Cerebellar cortex (tissue), 1 donor: ENCODE measurements around the gene TRO.

Experiments
- DNase-seq: peaks from one replicate; pipeline ENCODE4 v3.0.0-alpha.2; 2015; ENCODE audit warnings: low spot score

TRO gene, protein sequence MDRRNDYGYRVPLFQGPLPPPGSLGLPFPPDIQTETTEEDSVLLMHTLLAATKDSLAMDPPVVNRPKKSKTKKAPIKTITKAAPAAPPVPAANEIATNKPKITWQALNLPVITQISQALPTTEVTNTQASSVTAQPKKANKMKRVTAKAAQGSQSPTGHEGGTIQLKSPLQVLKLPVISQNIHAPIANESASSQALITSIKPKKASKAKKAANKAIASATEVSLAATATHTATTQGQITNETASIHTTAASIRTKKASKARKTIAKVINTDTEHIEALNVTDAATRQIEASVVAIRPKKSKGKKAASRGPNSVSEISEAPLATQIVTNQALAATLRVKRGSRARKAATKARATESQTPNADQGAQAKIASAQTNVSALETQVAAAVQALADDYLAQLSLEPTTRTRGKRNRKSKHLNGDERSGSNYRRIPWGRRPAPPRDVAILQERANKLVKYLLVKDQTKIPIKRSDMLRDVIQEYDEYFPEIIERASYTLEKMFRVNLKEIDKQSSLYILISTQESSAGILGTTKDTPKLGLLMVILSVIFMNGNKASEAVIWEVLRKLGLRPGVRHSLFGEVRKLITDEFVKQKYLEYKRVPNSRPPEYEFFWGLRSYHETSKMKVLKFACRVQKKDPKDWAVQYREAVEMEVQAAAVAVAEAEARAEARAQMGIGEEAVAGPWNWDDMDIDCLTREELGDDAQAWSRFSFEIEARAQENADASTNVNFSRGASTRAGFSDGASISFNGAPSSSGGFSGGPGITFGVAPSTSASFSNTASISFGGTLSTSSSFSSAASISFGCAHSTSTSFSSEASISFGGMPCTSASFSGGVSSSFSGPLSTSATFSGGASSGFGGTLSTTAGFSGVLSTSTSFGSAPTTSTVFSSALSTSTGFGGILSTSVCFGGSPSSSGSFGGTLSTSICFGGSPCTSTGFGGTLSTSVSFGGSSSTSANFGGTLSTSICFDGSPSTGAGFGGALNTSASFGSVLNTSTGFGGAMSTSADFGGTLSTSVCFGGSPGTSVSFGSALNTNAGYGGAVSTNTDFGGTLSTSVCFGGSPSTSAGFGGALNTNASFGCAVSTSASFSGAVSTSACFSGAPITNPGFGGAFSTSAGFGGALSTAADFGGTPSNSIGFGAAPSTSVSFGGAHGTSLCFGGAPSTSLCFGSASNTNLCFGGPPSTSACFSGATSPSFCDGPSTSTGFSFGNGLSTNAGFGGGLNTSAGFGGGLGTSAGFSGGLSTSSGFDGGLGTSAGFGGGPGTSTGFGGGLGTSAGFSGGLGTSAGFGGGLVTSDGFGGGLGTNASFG (N-terminal part only)

DNA sequence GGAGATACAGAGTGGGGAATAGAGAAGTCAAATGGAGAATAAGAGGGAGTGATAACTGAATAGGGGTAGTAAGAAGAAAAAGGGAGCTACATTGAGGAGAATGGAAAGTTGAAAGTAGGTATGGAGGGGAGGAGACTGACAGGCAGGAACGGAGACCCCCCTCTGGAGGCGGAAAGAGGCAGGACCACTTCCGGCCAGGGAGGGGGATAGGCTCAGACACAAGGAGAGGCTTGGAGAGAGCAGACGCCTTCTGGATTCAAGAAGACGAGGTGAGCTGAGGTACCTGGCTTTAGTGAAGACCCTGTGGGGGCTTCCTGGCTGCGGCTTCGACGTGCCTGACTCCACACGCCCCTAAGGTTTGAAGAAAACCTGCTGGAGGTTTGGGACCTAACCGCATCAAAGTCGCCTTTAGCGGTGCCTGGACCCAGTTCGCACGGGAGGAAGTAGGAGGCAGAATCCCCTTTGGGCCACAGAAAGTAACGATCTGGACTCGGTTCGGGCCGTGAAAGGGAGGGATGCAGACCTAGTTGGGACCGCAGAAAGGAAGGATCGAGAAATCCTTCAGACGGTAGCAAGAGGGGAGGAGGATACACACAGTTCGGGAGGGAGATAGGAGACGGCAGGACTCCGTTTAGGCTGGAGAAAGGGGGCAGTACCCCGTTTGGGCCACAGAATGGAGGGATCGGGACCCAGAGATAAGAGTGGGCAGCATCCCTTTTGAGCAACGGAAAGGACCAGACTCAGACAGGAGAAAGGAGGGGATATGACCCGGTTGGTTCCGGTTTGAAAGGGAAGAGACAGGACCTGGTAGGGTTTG, at the start of gene TRO:
Gene TRO (plus strand): TSS at position 215 of the 817 bp plus-strand sequence. CDS start 1,423 bp downstream, outside the sequence.
- DNase-seq, result peak; percentile 31

GRCh38 chrX:54885740-54886139, 34.9 kb upstream of the TRO start:
- no peak for DNase-seq

DNA sequence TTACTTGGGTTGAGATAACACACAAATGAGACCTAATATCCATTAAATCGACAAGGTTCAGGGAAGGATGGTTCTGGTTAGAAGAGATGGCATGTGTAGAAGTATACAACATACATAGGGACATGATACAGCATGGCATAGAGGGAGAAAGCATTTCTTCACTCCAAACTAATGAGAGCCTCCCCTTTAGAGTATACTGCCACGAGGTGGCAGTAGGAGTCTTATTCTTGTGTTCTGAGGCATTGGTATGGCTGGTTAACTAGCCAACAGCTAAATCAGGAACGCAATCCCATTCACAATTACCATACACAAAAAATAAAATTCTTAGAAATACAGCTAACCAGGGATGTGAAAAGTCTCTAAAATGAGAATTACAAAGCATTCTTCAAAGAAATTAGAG, 29.1 kb upstream of the TRO start:
- peak; percentile 54 for DNase-seq

GRCh38 chrX:54894159-54894558, 26.5 kb upstream of the TRO start:
- no peak for DNase-seq

- no peak for DNase-seq
Measured at GRCh38 chrX:54909941-54910340, 10.7 kb upstream of the TRO start.

DNA sequence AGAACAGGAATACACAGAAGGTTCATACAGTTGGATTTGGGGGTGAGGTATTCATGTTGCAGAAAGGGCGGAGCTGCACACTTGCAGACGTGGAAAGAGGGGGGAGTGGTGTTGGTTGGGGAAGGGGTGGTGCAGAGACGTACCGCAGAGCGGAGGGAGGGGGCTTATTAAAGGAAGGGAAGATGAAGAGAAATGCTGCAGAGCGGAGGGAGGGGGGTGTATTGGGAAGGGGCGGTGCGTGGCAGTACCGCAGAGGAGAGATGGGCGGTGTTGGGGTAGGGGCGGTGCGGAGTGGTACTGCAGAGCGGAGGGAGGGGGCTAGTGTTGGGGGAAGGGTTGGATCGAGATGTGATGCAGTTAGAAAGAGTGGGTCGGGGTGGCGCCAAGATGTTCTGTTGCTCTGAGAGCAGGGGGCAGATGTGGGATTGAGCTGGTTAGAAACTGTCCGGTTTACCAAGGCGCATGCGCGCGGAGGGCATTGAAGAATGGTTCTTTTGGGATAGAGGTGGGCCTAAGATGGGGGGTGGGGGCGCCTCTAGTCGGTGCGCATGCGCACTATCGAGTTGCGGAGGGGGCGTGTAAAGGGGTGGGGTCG, 900 bp downstream of the TRO start:
- peak; percentile 78 for DNase-seq

DNA sequence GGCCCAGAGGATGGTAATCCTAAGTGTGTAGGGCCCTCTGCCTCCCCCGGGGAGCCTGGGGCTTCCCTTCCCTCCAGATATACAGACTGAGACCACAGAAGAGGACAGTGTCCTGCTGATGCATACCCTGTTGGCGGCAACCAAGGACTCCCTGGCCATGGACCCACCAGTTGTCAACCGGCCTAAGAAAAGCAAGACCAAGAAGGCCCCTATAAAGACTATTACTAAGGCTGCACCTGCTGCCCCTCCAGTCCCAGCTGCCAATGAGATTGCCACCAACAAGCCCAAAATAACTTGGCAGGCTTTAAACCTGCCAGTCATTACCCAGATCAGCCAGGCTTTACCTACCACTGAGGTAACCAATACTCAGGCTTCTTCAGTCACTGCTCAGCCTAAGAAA, 1.9 kb downstream of the TRO start:
- DNase-seq, result no peak

DNA sequence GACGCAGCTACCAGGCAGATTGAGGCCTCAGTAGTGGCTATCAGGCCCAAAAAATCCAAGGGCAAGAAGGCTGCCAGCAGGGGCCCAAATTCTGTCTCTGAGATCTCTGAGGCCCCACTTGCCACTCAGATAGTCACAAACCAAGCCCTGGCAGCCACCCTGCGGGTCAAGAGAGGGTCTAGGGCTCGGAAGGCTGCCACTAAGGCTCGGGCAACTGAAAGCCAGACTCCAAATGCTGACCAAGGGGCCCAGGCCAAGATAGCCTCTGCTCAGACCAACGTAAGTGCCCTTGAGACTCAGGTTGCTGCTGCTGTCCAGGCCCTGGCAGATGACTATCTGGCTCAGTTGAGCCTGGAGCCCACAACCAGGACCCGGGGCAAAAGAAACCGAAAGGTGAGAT, 2.8 kb downstream of the TRO start:
- no peak for DNase-seq

- DNase-seq, result no peak
Measured at GRCh38 chrX:54926978-54927377, 6.4 kb downstream of the TRO start.

GRCh38 chrX:54928876-54929275, 8.3 kb downstream of the TRO start:
- no peak for DNase-seq

GRCh38 chrX:54930291-54931049, 9.8 kb downstream of the TRO start:
- no peak for DNase-seq

GRCh38 chrX:54931107-54931506, 10.5 kb downstream of the TRO start:
- DNase-seq, result no peak

- no peak for DNase-seq
Measured at GRCh38 chrX:54933150-54933826, 12.7 kb downstream of the TRO start.

DNA sequence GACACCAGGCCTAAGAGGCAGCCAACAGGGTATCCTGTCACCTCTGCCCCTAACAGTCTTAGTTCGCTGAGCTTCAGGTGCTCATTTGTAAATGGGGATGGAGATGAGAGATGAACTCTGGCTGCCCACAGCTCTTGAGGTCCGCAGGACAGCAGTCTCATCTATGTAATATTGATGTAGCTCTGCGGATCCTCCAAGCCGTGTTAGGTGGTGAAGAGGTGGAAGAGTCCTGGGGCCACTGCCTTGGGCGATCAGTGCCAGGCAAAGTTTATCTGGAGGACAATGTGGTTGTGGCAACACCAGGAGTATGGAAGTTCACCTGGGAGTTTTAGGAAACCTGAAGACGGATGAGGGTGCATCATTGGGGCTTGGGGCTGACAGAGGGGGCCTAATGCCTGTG, 13.4 kb downstream of the TRO start:
- no peak for DNase-seq

DNA sequence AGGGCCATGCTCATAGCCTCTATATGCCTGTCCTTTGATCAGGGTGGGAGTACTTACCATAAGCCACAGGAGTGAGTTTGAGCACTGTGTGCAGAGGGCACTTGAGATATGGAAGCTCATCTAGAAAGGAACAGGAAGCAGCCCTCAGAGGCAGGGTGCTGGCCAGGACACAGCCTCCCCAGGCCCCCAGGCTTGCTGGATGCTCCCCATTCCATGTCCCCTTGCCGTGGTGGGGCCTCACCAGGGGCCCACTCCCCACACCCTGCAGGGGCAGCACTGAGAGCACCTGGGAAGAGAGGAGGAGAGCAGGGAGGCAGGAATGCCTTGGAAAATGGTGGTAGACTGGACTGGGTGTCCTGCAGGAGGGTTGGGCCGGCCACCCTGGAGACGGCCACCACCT, 14.3 kb downstream of the TRO start:
- DNase-seq, result no peak

DNA sequence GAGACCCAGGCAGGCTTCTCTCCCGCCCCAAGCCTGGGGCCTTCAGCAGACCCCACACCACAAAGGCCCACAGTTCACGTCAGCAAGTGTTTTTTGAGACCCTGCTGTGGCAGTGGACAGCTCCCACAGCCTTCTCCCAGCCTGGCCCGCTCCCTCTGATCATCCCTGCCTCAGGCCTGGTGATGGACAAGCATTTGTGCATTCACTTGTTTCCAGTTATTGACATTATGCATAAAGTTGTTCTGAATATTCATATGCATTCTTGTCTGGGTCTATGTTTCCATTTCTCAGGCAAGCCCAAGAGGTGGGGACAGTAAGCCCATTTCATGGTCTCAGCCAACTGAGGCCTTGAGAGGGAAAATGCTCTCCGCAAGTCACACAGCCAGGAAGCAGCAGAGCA, 14.7 kb downstream of the TRO start:
- no peak for DNase-seq

GRCh38 chrX:54937416-54937815, 16.8 kb downstream of the TRO start:
- no peak for DNase-seq

DNA sequence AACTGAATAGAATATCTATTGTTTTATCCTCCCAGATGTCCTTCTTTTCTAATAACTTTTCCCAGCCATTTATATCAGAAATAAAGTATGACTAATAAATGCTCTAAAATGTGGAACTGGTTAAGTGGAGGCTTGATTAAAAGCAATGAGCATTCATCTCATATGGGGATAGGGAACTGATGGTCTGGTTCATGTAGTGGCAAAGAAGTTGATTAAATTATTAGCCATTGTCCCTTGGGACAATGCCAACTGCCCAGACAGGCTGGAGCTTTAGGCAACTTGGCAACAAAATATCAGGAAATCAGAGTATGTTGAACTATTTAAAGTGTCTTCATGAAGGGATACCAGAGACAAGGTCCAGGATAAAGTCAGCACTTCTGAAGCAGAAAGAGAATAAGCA, 24.2 kb downstream of the TRO start:
- DNase-seq, result no peak

- no peak for DNase-seq
Measured at GRCh38 chrX:54945224-54945623, 24.6 kb downstream of the TRO start.
